Parathyroid adenoma (tissue), 2 donors: ENCODE results near the gene DTX3L.

Experiments
- H2AFZ ChIP-seq: fragments of 300-600 bp; sonication (generic); one replicate; pipeline ENCODE4 v1.7.0; 2017; ENCODE audit warnings: antibody characterized with exemption, mild to moderate bottlenecking
- H3K27ac ChIP-seq: fragments of 300-600 bp; sonication (generic); one replicate; pipeline ENCODE4 v1.7.0; 2017
- H3K27me3 ChIP-seq: fragments of 300-600 bp; sonication (generic); one replicate; pipeline ENCODE4 v1.7.0; 2017; ENCODE audit warnings: low read length; ENCODE audit not compliant: control insufficient read depth, insufficient read depth
- H3K36me3 ChIP-seq: fragments of 300-600 bp; sonication (generic); one replicate; pipeline ENCODE4 v1.7.0; 2017; ENCODE audit warnings: low read length; ENCODE audit not compliant: control insufficient read depth, insufficient read depth
- H3K4me1 ChIP-seq: fragments of 300-600 bp; sonication (generic); one replicate; pipeline ENCODE4 v1.7.0; 2017; ENCODE audit warnings: control low read depth
- H3K4me2 ChIP-seq: fragments of 300-600 bp; sonication (generic); one replicate; pipeline ENCODE4 v1.7.0; 2017; ENCODE audit warnings: low read length
- H3K4me3 ChIP-seq: fragments of 300-600 bp; sonication (generic); one replicate; pipeline ENCODE4 v1.7.0; 2017; ENCODE audit warnings: low read depth, low read length
- H3K79me2 ChIP-seq: fragments of 300-600 bp; sonication (generic); one replicate; pipeline ENCODE4 v1.7.0; 2017; ENCODE audit warnings: control low read depth
- H3K9ac ChIP-seq: fragments of 300-600 bp; sonication (generic); one replicate; pipeline ENCODE4 v1.7.0; 2017; ENCODE audit warnings: mild to moderate bottlenecking
- H3K9me3 ChIP-seq: fragments of 300-600 bp; sonication (generic); one replicate; pipeline ENCODE4 v1.7.0; 2017; ENCODE audit warnings: low read length; ENCODE audit not compliant: control insufficient read depth
- TF ChIP-seq, protein P1 (sequence below): fragments of 300-600 bp; sonication (generic); IDR thresholded peaks from one replicate; pipeline ENCODE4 v1.7.0; 2017; ENCODE audit warnings: antibody characterized with exemption, mild to moderate bottlenecking
- donor health status: primary hyperparathyroidism.

DTX3L gene

DNA sequence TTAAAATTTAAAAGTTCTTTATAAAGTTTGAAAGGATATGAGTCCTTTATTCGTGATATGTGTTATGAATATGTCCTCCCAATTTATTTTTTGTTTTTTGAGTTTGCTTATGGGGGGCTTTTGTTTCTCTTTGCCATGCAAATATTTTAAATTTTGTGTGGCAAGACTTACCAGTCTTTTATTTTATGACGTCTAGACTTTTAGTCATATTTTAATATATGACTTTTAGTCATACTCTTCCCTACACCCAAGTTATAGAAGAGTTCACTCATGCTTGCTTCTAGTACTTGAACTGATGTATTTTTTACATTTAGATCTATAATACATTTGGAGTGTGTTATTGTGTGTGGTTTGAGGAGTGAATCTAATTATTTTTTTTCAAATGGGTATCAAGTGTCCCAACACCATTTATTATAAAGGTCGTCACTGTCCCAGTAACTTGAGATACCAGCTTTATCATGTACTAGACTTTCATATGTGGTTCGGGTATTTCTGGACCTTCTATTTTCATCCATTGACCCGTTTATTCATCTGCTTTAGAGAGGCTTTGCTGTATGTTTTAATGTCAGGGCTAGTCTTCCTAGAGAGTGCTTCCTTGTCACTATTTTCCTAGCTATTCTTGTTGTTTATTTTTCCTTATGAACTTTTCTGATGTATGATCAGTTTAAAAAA, 14.1 kb downstream of the DTX3L start:
- no peaks in the 10 kb centered on the region for H3K27me3 ChIP-seq
- no peaks in the 10 kb centered on the region for H3K9me3 ChIP-seq
- TF ChIP-seq, protein P1, sequence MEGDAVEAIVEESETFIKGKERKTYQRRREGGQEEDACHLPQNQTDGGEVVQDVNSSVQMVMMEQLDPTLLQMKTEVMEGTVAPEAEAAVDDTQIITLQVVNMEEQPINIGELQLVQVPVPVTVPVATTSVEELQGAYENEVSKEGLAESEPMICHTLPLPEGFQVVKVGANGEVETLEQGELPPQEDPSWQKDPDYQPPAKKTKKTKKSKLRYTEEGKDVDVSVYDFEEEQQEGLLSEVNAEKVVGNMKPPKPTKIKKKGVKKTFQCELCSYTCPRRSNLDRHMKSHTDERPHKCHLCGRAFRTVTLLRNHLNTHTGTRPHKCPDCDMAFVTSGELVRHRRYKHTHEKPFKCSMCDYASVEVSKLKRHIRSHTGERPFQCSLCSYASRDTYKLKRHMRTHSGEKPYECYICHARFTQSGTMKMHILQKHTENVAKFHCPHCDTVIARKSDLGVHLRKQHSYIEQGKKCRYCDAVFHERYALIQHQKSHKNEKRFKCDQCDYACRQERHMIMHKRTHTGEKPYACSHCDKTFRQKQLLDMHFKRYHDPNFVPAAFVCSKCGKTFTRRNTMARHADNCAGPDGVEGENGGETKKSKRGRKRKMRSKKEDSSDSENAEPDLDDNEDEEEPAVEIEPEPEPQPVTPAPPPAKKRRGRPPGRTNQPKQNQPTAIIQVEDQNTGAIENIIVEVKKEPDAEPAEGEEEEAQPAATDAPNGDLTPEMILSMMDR: no peak
- no peak overlapping the region for H3K4me2 ChIP-seq
- H3K27ac ChIP-seq: no peak overlapping the region
- H2AFZ ChIP-seq: peak overlapping the region; percentile 77
- H3K4me1 ChIP-seq: peaks cover 5% of the 10 kb centered on the region
- H3K9ac ChIP-seq: no peak overlapping the region
- H3K36me3 ChIP-seq: peaks cover 3% of the 10 kb centered on the region
- no peak overlapping the region for H3K4me3 ChIP-seq
- no peaks in the 10 kb centered on the region for H3K79me2 ChIP-seq

DNA sequence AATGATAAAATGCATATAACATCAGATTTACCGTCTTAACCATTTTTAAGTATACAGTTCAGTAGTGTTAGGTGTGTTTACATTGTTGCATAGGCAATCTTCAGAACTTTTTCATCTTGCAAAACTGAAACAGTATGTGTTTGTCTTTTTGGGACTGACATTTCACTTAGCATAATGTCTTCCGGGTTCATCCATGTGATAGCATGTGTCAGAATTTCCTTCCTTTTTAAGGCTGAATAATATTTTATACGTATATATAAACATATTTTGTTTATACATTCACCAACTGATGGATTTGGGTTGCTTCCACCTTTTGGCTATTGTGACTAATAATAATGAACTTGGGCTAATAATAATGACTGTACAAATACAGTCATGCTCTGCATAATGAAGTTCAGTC, 16.3 kb downstream of the DTX3L start:
- H3K27me3 ChIP-seq: no peaks in the 10 kb centered on the region
- H3K9ac ChIP-seq: no peak overlapping the region
- H3K4me1 ChIP-seq: no peaks in the 10 kb centered on the region
- no peak overlapping the region for H3K4me2 ChIP-seq
- H2AFZ ChIP-seq: no peak overlapping the region
- H3K27ac ChIP-seq: no peak overlapping the region
- H3K4me3 ChIP-seq: no peak overlapping the region
- no peaks in the 10 kb centered on the region for H3K79me2 ChIP-seq
- peaks cover 3% of the 10 kb centered on the region for H3K36me3 ChIP-seq
- H3K9me3 ChIP-seq: no peaks in the 10 kb centered on the region
- TF ChIP-seq, protein P1: no peak

DNA sequence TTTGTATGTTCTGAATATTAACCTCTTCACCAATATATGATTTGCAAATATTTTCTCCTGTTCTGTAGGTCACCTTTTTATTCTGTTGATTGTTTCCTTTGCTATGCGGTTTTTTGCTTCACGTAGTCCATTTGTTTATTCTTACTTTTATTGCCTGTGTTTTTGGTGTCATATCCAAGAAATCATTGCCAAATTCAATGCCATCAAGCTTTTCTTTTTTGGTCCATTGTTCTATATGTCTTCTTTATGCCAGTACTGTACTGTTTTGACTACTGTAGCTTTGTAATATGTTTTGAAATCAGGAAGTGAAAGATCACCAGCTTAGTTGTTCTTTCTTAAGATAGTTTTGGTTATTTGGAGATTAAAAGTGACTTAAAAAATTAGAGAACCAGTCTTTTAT, 17.5 kb downstream of the DTX3L start:
- peaks cover 3% of the 10 kb centered on the region for H3K36me3 ChIP-seq
- H3K4me1 ChIP-seq: no peaks in the 10 kb centered on the region
- no peak overlapping the region for H3K27ac ChIP-seq
- H3K27me3 ChIP-seq: no peaks in the 10 kb centered on the region
- H3K4me2 ChIP-seq: no peak overlapping the region
- H3K4me3 ChIP-seq: no peak overlapping the region
- H3K9me3 ChIP-seq: no peaks in the 10 kb centered on the region
- H3K79me2 ChIP-seq: no peaks in the 10 kb centered on the region
- no peak overlapping the region for H3K9ac ChIP-seq
- TF ChIP-seq, protein P1: no peak
- no peak overlapping the region for H2AFZ ChIP-seq

DNA sequence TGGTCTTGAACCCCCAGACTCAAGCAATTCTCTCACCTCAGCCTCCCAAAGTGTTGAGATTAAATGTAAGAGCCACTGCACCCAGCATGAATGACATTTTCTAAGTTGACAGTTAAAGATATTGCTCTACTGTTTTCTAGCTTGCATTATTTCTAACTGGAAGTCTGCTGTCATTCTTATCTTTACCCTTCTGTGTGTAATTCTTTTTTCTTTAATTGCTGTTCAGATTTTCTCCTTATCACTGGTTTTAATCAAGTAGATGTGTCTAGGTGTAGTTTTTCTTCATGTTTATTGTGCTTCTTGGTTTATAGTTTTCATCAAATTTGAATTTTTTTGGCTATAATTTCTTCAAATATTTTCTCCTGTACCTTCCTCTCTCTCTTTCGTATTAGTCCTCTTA, 18.3 kb downstream of the DTX3L start:
- Histone ChIP-seq H2AFZ (no peak overlapping the region), H3K79me2 (no peaks in the 10 kb centered on the region), H3K36me3 (peaks cover 3% of the 10 kb centered on the region), H3K9me3 (no peaks in the 10 kb centered on the region), H3K27me3 (no peaks in the 10 kb centered on the region), H3K9ac (no peak overlapping the region), H3K4me2 (no peak overlapping the region), H3K27ac (no peak overlapping the region), H3K4me3 (no peak overlapping the region), H3K4me1 (no peaks in the 10 kb centered on the region)
- TF ChIP-seq, protein P1: no peak

DNA sequence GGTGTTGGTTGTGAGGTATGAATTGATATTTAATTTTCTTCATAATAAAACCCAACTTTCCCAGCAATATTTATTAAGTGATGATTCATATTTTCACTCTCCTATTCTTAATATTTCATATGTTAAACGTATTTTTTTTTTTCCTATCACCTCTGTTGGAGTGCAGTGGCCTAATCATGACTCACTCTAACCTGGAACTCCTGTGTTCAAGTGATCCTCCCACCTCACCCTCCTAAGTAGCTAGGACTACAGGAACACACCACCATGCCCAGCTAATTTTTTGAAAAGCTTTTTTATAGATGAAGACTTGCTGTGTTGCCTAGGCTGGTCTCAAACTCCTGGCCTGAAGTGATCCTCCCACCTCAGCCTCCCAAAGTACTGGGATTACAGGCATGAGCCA, 22.0 kb downstream of the DTX3L start:
- Histone ChIP-seq H3K9ac (no peak overlapping the region), H3K27ac (no peak overlapping the region), H2AFZ (no peak overlapping the region), H3K27me3 (no peaks in the 10 kb centered on the region), H3K4me1 (no peaks in the 10 kb centered on the region), H3K4me3 (no peak overlapping the region), H3K4me2 (no peak overlapping the region), H3K9me3 (no peaks in the 10 kb centered on the region), H3K79me2 (no peaks in the 10 kb centered on the region), H3K36me3 (peaks cover 3% of the 10 kb centered on the region)
- TF ChIP-seq, protein P1: no peak
